GM21526 (cell line): ENCODE data around the gene FBXO31.

Experiments
- ATAC-seq: cut with Tn5 transposase; IDR thresholded peaks from one replicate; pipeline ENCODE4 v1.9.1; 2021; ENCODE audit warnings: moderate library complexity; ENCODE audit not compliant: unreplicated experiment, low FRiP score

The FBXO31 gene

GRCh38 chr16:87293990-87294389 is 89.6 kb downstream of the FBXO31 start:
- no peak for ATAC-seq

- ATAC-seq, result no peak
Observed at GRCh38 chr16:87291944-87292343, 91.6 kb downstream of the FBXO31 start.

- ATAC-seq, result no peak
Observed at GRCh38 chr16:87288753-87289362, 94.7 kb downstream of the FBXO31 start.

GRCh38 chr16:87286839-87287626 is 96.5 kb downstream of the FBXO31 start:
- no peak for ATAC-seq

- ATAC-seq, result no peak
Observed at GRCh38 chr16:87284183-87284582, 99.4 kb downstream of the FBXO31 start.

GRCh38 chr16:87279094-87279658 is 104.4 kb downstream of the FBXO31 start:
- no peak for ATAC-seq

GRCh38 chr16:87278191-87279093 is 105.1 kb downstream of the FBXO31 start:
- ATAC-seq, result no peak
